NK-92 treated with Interleukin-12 subunit alpha and Interleukin-12 subunit beta, amount 100 ng/mL, for 24 hours (cell line): Measurements from ENCODE around the gene NSD1.
"Not testable (repeated sequence)": the region's sequence is repeated elsewhere in the genome, so short reads cannot be mapped to it uniquely, and the experiment has no call there.

Source experiments
- DNase-seq: peaks from one replicate; lab custom pipeline; 2025; lab: John Stamatoyannopoulos, UW

The NSD1 gene

DNA sequence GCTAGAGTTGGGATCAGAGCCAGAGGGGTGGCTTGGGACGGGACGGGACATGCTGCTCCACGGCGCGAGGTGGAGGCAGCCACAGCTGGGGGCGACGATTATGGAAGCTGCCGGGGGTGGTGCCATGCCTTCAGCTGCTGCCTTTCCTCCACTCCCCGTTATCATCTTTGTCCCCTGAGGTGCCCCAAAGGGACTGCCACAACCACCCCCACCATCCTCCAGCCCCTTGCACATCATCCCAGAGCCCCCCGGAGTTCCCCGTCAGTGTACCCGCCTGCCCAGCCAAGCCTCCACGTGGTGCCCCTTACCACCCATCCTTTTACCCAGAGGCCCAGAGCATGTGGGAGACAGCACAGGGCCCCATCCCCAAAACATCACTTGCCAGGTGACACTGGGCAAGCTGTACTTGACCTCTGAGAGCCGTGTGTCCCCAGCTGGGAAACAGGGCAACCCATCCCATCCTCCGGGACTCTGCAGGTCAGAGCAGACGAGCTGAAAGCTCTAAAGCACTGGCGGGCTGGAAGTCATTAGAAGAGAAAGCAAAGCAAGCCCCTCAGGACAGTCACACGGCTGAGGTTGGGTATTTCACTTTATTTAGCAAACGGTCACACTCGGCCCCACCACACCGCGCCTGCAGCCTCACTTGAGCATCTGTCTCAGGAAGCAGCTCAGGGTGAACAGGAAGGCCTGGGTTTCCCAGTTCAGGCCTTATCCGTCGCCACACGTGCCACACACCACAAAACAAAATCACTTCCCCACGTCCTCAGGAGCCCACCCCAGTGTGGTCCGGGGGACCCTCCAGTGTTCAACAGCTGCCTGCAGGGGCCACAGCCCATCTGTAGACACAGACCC, 197.6 kb downstream of the NSD1 start:
- no peak for DNase-seq

DNA sequence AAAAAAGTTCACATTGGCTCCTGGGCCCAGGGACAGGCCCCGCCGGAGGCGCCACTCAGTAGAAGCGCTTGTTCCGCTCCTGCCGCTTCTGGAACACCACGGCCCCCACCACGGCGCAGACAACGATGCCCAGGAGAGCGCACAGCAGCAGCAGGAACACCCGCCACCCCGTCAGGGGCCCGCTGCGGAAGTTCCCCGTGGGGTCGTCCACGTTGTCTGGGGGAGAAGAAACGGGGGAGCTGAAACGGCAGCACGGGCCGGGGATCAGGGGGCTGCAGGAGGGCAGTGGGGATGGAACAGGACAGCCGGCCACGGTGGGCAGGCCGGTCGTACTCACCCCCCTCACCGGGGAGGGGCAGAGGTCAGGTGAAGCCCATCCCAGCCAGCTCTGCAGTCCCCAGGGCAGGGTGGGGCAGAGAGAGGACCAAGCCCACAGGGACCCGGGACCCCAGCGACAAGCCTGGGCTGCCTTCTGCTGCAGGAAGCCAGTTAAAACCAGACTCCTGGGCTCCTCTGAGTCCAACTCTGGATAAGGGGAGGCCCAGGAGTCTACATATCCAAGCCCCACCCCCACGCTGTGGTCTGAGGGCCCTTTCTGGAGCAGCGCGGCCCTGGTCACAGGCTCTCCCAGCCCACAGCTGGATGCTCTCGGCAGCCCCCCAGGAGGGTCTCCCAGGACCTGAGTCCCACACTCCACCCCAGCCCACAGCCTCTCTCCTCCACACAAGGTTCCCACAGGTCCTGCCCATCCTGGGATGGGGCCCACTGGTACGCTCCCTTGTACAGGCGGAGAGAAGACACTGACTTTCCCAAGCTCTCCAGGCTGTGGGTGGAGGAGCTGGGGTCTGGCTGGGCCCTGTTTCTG, 198.7 kb downstream of the NSD1 start:
- DNase-seq: no peak

- DNase-seq: no peak
Measured at GRCh38 chr5:177332896-177333260, 199.3 kb downstream of the NSD1 start.

DNA sequence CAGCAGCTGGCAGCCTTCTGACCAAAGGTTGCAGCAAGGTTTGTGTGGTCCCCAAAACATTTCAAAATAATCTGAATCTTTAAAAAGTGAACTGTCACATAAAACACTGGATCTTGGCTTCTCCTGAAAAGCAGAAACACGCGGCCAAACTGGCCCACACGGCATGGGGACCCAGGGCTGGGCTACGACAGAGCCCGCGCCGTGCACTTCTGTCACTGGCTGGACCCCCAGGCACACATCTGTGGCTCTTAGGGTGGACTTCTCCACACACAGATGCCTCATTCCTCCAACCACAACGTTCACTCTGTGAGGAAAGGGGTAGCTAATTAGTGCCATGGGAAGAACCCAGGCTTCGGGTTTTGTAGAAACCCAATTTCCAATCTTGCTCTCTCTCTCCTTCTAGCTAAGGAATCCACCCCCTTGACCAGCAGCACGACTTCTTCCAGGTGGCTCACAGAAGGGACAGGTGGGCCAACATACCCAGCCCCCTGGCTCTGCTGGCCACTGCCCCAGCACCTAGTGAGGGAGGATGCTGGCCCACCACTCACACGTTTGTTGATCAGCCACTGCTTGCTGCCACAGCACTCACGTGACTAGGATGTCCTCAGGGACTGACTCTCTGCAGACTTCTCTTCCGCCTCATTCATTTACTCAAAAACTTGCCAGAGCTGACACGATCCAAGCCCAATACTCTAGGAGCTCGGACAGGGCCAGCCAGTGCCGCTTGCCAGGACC, 200.0 kb downstream of the NSD1 start:
- DNase-seq: no peak

- DNase-seq: no peak
Measured at GRCh38 chr5:177334155-177334551, 200.6 kb downstream of the NSD1 start.

DNA sequence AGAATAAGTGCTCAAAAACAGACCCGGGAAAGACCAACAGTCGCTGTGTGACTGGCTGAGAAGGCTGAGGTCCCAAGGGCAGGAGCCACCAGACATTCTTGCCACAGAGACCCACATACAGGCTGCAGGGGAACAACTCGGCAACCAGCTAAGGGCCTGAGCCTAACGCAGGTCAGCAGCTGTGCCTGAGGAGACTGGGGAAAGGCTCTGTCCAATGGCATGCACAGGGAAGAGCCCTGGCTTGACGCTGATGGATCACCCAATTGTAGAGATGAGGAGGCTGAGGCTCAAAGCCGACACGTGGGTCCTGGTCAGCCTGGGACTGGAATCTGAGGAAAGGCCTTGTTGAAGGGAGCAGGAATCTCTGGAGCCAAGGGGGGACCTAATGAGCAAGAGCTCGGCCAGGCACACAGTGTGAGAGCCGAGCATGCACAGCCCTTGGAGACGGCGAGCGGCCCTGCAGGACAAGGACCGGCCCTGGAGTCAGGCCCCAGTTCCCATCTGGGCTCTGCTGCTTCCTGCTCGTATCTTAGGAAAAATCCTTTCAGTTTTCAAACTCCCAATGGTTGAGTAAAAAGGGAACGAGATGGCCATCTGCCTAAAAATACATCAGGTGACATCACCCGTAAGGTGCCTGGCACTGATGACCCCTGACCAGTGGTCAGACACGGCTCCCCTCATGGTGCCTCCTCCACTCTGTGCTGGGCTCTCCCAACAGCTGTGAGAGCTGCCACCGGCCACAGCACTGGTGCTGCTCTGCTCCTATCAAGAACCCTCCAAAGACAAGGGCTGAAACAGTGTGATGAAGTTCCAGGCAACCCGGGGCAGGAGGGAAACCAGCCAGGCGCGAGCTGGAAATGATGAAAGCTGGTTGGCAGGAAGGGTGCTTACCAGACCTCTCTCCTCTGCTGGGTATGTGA, 201.5 kb downstream of the NSD1 start:
- DNase-seq: no peak

DNA sequence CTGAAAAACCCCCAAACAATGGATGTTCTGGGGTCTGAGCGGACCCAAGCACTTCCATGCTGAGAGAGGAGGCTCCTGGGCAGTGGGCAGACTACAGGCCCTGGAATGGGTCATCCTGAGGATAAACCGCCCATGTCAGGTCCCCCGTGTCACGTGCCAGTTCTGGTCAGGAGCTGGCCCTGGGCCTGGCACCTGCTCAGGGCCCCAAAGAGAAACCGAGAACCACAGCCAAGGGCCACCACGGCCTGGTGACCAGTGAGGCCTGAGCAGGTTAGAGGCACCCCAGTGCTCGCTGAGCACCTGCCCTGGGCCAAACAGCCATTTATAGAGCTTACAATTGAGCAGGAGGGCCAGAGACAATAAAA, 202.1 kb downstream of the NSD1 start:
- no peak for DNase-seq

DNA sequence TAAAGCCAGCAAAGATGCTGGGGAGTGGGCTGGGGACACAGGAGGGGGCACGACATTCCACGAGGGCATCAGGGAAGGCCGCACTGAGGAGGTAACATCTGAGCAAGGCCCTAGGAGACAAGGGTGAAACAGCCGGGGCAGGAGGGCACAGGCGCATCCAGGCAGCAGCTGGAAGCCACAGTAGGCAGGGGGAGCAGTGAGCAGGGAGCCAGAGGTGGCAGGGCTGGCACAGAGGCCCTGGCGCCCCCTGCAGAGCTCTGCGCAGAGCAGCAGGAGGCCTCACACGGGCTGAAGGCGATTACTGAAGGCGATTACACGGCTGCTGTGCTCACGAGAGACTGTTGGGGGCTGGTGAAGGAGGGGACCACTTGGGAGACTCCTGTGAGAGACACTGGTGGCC, 202.5 kb downstream of the NSD1 start:
- DNase-seq: no peak

DNA sequence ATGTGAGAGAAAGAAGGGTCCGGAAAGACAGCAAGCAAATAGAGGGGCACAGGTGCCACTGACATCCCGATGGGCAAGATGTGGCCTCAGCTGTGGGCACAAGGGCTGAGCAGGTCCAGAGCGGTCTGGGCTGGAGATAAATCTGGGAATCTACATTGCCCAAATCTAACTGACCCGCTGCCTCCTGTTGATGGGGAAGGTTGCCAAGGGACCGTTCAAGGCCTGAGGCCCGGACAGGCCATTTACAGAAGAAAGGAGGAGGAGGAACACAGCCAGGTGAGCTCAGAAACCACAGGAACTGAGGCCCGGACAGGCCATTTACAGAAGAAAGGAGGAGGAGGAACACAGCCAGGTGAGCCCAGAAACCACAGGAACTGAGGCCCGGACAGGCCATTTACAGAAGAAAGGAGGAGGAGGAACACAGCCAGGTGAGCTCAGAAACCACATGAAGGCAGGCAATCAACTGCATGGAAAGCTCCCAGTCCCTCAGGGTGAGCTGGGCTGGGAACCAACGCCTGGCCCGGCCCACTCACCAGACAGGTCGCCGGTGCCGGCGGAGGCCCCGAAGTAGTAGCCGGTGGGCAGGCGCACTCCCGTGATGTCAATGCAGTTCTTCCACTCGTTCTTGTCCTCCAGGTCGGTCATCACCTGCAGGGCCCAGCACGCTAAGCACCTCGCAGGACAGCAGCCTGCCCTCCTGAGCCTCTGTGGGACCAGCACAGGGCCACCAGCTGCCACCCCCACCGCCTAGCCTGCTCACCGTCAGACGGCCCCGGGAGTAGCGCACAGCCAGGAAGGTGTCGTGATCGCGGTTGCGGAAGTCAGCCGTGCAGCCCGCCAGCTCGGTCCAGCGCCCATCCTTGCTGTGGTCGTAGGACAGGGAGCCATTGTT, 203.3 kb downstream of the NSD1 start:
- DNase-seq: no peak

GRCh38 chr5:177338251-177339106, 204.9 kb downstream of the NSD1 start:
- DNase-seq: no peak

DNA sequence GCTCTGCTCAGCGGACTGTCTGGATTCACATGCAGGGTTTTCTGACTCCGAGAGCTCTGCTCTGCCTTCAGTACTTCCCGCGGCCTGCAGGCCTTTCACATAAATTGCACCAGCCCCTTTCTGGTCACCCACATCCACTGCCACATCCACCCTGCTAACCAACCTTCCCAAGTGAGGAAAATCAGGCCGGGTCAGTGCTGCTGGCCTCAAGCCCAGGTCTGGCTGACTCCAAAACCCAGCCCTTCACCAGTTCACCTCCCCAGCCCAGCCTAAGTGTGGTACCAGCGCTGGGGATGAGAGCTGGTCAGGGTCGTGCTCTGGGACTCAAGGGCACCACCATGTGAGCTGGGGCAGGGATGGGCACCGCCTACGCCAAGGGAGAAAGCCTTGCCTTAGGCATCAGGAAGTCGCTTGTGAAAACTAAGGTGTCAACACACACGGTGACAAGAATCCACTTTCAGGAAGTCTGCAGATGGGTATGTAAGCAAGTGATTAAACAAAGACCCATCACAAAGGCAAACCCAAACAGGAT, 205.6 kb downstream of the NSD1 start:
- DNase-seq: no peak

DNA sequence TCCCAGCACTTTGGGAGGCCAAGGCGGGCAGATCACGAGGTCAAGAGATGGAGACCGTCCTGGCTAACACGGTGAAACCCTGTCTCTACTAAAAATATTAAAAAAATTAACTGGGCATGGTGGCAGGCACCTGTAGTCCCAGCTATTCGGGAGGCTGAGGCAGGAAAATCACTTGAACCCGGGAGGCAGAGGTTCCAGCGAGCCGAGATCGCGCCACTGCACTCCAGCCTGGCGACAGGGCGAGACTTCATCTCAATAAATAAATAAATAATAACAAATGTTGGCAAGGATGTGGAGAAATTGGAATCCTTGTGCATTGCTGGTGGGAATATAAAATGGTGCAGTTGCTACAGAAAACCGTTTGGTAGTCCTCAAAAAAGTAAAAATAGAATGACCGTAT, 209.4 kb downstream of the NSD1 start:
- not testable (repeated sequence) for DNase-seq

DNA sequence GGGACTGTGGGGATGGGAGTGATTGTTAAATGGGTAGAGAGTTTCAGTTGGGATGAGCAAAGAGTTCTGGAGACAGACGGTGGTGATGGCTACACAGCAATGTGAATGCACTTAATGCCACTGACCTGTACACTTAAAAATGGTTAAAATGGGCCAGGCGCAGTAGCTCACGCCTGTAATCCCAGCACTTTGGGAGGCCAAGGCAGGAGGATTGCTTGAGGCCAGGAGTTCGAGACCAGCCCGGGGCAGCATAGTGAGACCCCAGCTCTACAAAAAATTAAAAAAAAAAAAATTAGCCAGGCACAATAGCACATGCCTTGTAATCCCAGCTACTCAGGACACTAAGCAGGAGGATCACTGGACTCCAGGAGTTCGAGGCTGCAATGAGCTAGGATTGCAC, 210.2 kb downstream of the NSD1 start:
- no peak for DNase-seq

GRCh38 chr5:177344891-177345290, 211.3 kb downstream of the NSD1 start:
- DNase-seq: no peak

GRCh38 chr5:177346820-177347219, 213.2 kb downstream of the NSD1 start:
- DNase-seq: no peak

DNA sequence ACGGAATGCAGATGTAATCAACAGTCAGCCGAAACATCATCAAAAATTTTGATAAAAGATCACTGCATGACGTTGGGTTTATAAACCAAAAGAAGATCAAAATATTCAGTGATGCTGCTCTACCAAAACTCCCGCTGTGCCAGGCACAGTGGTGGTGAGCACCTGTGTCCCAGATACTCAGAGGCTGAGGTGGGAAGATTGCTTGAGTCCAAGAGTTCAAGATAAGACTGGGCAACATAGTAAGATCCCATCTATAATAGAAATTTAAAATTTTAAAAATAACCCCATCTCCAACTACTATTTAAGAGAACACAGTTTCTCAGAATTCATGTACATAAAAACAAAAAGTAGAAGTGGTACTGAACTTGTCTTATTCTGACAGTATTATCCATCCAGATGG, 214.1 kb downstream of the NSD1 start:
- no peak for DNase-seq

DNA sequence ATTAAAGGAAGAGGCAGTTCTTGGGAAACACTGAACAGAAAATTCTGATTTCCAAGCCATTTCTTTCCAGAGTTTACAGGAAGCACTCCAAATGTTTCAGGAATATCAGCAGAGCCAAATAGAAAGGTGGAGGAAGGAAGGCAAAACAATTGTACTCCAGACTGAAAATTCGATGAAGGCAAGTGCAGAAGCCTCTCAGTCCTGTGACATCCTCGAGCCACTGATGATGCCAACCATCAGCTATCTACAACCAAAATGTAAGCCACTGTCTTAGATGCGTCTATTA, 215.7 kb downstream of the NSD1 start:
- no peak for DNase-seq

GRCh38 chr5:177349762-177350161, 216.2 kb downstream of the NSD1 start:
- DNase-seq: no peak
